SJSA1 (cell line): ENCODE data around the gene CSH1. TPM values are rescaled to one million over a fixed set of nuclear protein-coding genes. Genes with fewer than 3 reads are reported as not detected.
"Not testable (repeated sequence)": the region's sequence is repeated elsewhere in the genome, so short reads cannot be mapped to it uniquely, and the experiment has no call there.

Source experiments
- DNase-seq, 2 experiments: peaks; one replicate each; pipeline ENCODE4 v3.0.0-alpha.2; 2015 to 2020; ENCODE audit warnings: low spot score in 2 of 2, low read depth in 1 of 2
- H3K27ac ChIP-seq: fragments of 250-450 bp; sonication (Bioruptor Pico); 2 replicates; pipeline ENCODE4 v1.5.1; 2020; ENCODE audit warnings: mild to moderate bottlenecking, moderate library complexity
- H3K27me3 ChIP-seq: fragments of 250-450 bp; sonication (Bioruptor Pico); replicated peaks from 2 replicates; pipeline ENCODE4 v1.5.1; 2020; ENCODE audit warnings: mild to moderate bottlenecking, moderate library complexity
- H3K36me3 ChIP-seq: fragments of 250-450 bp; sonication (Bioruptor Pico); 2 replicates; pipeline ENCODE4 v1.5.1; 2020; ENCODE audit warnings: mild to moderate bottlenecking
- H3K4me1 ChIP-seq: fragments of 250-450 bp; sonication (Bioruptor Pico); replicated peaks from 2 replicates; pipeline ENCODE4 v1.6.1; 2021; ENCODE audit warnings: mild to moderate bottlenecking
- H3K4me3 ChIP-seq: fragments of 250-450 bp; sonication (Bioruptor Pico); 2 replicates; pipeline ENCODE4 v1.5.1; 2020; ENCODE audit warnings: mild to moderate bottlenecking
- H3K9me3 ChIP-seq: fragments of 250-450 bp; sonication (Bioruptor Pico); replicated peaks from 2 replicates; pipeline ENCODE4 v1.5.1; 2020; ENCODE audit warnings: mild to moderate bottlenecking
- total RNA-seq: library from RNA; depleted of rRNA; stranded (reverse); fragments of >200 nt; shearing (Covaris generic); gene quantifications from 2 replicates; pipeline ENCODE4 v1.2.3, GENCODE V29; 2014; rRNA removed

CSH1 gene
- not detected in 2 replicates for total RNA-seq

- not testable (repeated sequence) for H3K4me3 ChIP-seq, H3K27ac ChIP-seq, H3K4me1 ChIP-seq, H3K36me3 ChIP-seq, H3K9me3 ChIP-seq, DNase-seq
- peaks cover 11% of the 10 kb centered on the region for H3K27me3 ChIP-seq
Observed at GRCh38 chr17:63896524-63897354, at the start of gene CSH1. Gene CSH1, minus strand, starts transcription at chr17:63896574. Its CDS starts 63 bp downstream, at chr17:63896511.

GRCh38 chr17:63945784-63946439, 49.5 kb upstream of the CSH1 start:
- Histone ChIP-seq H3K9me3 (no peaks in the 10 kb centered on the region; the same call in none of the 2 replicates), H3K4me1 (0 out of 2 replicates have a peak, but pooled peaks cover 3% of the 10 kb centered on the region)

GRCh38 chr17:63944736-63945499, 48.5 kb upstream of the CSH1 start:
- H3K27me3 ChIP-seq, result no peaks in the 10 kb centered on the region
- no peak overlapping the region for H3K27ac ChIP-seq
- DNase-seq, result no peak
- H3K4me3 ChIP-seq, result no peak overlapping the region
- no peaks in the 10 kb centered on the region; the same call in none of the 2 replicates for H3K9me3 ChIP-seq
- 0 out of 2 replicates have a peak, but pooled peaks cover 3% of the 10 kb centered on the region for H3K4me1 ChIP-seq
- H3K36me3 ChIP-seq, result no peaks in the 10 kb centered on the region

More at GRCh38 chr17:63945784-63946439, 49.5 kb upstream of the CSH1 start:
- Histone ChIP-seq H3K36me3 (no peaks in the 10 kb centered on the region), H3K27ac (no peak overlapping the region), H3K27me3 (no peaks in the 10 kb centered on the region; the same call in 1 of the 2 replicates), H3K4me3 (no peak overlapping the region)
- DNase-seq, result no peak

- no peak for DNase-seq
- Histone ChIP-seq H3K36me3 (no peaks in the 10 kb centered on the region), H3K27me3 (no peaks in the 10 kb centered on the region), H3K27ac (no peak overlapping the region), H3K4me1 (0 out of 2 replicates have a peak, but pooled peaks cover 3% of the 10 kb centered on the region), H3K9me3 (no peaks in the 10 kb centered on the region; the same call in none of the 2 replicates), H3K4me3 (no peak overlapping the region)
Observed at GRCh38 chr17:63943745-63944144, 47.4 kb upstream of the CSH1 start.

- H3K4me1 ChIP-seq, result 0 out of 2 replicates have a peak, but pooled peaks cover 3% of the 10 kb centered on the region
- H3K27me3 ChIP-seq, result no peaks in the 10 kb centered on the region
- H3K4me3 ChIP-seq, result no peak overlapping the region
- no peaks in the 10 kb centered on the region for H3K36me3 ChIP-seq
- no peaks in the 10 kb centered on the region; the same call in none of the 2 replicates for H3K9me3 ChIP-seq
- DNase-seq, result no peak
- no peak overlapping the region for H3K27ac ChIP-seq
Observed at GRCh38 chr17:63942309-63942985, 46.1 kb upstream of the CSH1 start.

GRCh38 chr17:63941751-63942150, 45.4 kb upstream of the CSH1 start:
- DNase-seq, result no peak
- Histone ChIP-seq H3K4me1 (0 out of 2 replicates have a peak, but pooled peaks cover 3% of the 10 kb centered on the region), H3K9me3 (no peaks in the 10 kb centered on the region; the same call in none of the 2 replicates), H3K4me3 (no peak overlapping the region), H3K27ac (no peak overlapping the region), H3K36me3 (no peaks in the 10 kb centered on the region), H3K27me3 (no peaks in the 10 kb centered on the region)

GRCh38 chr17:63941162-63941561, 44.8 kb upstream of the CSH1 start:
- no peak for DNase-seq
- H3K4me3 ChIP-seq, result no peak overlapping the region
- no peaks in the 10 kb centered on the region; the same call in none of the 2 replicates for H3K9me3 ChIP-seq
- peaks cover under 1% of the 10 kb centered on the region; the same call in 1 of the 2 replicates for H3K27me3 ChIP-seq
- H3K4me1 ChIP-seq, result no peaks in the 10 kb centered on the region
- no peaks in the 10 kb centered on the region for H3K36me3 ChIP-seq
- H3K27ac ChIP-seq, result no peak overlapping the region

- no peaks in the 10 kb centered on the region for H3K4me1 ChIP-seq
- H3K9me3 ChIP-seq, result no peaks in the 10 kb centered on the region; the same call in none of the 2 replicates
- peaks cover 4% of the 10 kb centered on the region; the same call in 1 of the 2 replicates for H3K27me3 ChIP-seq
- no peak overlapping the region for H3K4me3 ChIP-seq
- no peaks in the 10 kb centered on the region for H3K36me3 ChIP-seq
- no peak overlapping the region for H3K27ac ChIP-seq
- DNase-seq, result no peak
Observed at GRCh38 chr17:63940584-63940983, 44.2 kb upstream of the CSH1 start.

- Histone ChIP-seq H3K4me1 (no peaks in the 10 kb centered on the region), H3K36me3 (no peaks in the 10 kb centered on the region), H3K4me3 (no peak overlapping the region), H3K27me3 (peaks cover 4% of the 10 kb centered on the region; the same call in 1 of the 2 replicates), H3K9me3 (no peaks in the 10 kb centered on the region; the same call in none of the 2 replicates), H3K27ac (no peak overlapping the region)
- DNase-seq, result no peak
Observed at GRCh38 chr17:63939884-63940283, 43.5 kb upstream of the CSH1 start.

GRCh38 chr17:63939401-63939800, 43.0 kb upstream of the CSH1 start:
- H3K4me1 ChIP-seq, result no peaks in the 10 kb centered on the region
- H3K27ac ChIP-seq, result no peak overlapping the region
- no peak overlapping the region for H3K4me3 ChIP-seq
- peaks cover 4% of the 10 kb centered on the region; the same call in 1 of the 2 replicates for H3K27me3 ChIP-seq
- no peak for DNase-seq
- no peaks in the 10 kb centered on the region; the same call in none of the 2 replicates for H3K9me3 ChIP-seq
- H3K36me3 ChIP-seq, result no peaks in the 10 kb centered on the region

GRCh38 chr17:63937920-63938319, 41.5 kb upstream of the CSH1 start:
- Histone ChIP-seq H3K9me3 (no peaks in the 10 kb centered on the region; the same call in 1 of the 2 replicates), H3K4me1 (no peaks in the 10 kb centered on the region), H3K27ac (no peak overlapping the region), H3K36me3 (no peaks in the 10 kb centered on the region), H3K4me3 (no peak overlapping the region), H3K27me3 (peaks cover 4% of the 10 kb centered on the region; the same call in 1 of the 2 replicates)
- no peak for DNase-seq

- H3K36me3 ChIP-seq, result no peaks in the 10 kb centered on the region
- no peaks in the 10 kb centered on the region for H3K4me1 ChIP-seq
- DNase-seq, result no peak
- no peak overlapping the region for H3K27ac ChIP-seq
- peaks cover 4% of the 10 kb centered on the region; the same call in 1 of the 2 replicates for H3K27me3 ChIP-seq
- no peak overlapping the region for H3K4me3 ChIP-seq
- H3K9me3 ChIP-seq, result no peaks in the 10 kb centered on the region
Observed at GRCh38 chr17:63937319-63937718, 40.9 kb upstream of the CSH1 start.
